Esophagus squamous epithelium (tissue), 4 donors: ENCODE results near the gene ANOS1.

Experiments
- POLR2A ChIP-seq, 4 donors: fragments of 450-650 bp; IDR thresholded peaks; one replicate each; pipeline ENCODE4 v1.6.1; 2017; ENCODE audit warnings: antibody characterized with exemption in 4 of 4, mild to moderate bottlenecking in 4 of 4, moderate library complexity in 3 of 4
- TF ChIP-seq, protein P1 (sequence below), 6 experiments: fragments of 450-650 bp in 4 of 6; fragments of 200-600 bp in 2 of 6; sonication (generic) in 2 of 6; IDR thresholded peaks; one replicate each; pipeline ENCODE4 v1.5.1; 2016 to 2019; ENCODE audit warnings: antibody characterized with exemption in 6 of 6, mild to moderate bottlenecking in 4 of 6, moderate library complexity in 4 of 6

DNA sequence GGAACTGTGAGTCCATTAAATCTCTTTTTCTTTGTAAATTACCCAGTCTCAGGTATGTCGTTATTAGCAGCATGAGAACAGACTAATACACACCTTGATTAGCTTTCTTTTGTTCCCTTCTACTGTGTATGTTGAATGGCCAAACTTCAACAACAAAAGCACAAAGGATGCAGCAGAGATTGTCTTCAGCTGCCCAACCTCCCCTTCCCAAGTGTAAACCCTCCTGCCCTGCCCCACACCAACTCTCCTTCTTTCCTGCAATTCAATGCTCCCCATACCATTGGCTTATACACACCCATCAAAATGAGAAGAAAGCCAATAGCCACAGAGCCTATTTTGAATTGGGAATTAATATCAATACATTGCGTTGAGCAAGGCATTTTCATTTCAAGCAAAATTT, 27.8 kb downstream of the ANOS1 start:
- TF ChIP-seq, protein P1, sequence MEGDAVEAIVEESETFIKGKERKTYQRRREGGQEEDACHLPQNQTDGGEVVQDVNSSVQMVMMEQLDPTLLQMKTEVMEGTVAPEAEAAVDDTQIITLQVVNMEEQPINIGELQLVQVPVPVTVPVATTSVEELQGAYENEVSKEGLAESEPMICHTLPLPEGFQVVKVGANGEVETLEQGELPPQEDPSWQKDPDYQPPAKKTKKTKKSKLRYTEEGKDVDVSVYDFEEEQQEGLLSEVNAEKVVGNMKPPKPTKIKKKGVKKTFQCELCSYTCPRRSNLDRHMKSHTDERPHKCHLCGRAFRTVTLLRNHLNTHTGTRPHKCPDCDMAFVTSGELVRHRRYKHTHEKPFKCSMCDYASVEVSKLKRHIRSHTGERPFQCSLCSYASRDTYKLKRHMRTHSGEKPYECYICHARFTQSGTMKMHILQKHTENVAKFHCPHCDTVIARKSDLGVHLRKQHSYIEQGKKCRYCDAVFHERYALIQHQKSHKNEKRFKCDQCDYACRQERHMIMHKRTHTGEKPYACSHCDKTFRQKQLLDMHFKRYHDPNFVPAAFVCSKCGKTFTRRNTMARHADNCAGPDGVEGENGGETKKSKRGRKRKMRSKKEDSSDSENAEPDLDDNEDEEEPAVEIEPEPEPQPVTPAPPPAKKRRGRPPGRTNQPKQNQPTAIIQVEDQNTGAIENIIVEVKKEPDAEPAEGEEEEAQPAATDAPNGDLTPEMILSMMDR (IDR thresholded peaks at IDR 0.05), result no peak
- no peak for TF ChIP-seq POLR2A (IDR thresholded peaks at IDR 0.05)
